ENCODE results near the gene OGFR. TPM values are rescaled to one million over a fixed set of nuclear protein-coding genes. Genes with fewer than 3 reads are reported as not detected.

The OGFR gene
- polyA plus RNA-seq, 3 donors from 2014 or later: 21.6 to 75.3 (median 31.3) TPM

DNA sequence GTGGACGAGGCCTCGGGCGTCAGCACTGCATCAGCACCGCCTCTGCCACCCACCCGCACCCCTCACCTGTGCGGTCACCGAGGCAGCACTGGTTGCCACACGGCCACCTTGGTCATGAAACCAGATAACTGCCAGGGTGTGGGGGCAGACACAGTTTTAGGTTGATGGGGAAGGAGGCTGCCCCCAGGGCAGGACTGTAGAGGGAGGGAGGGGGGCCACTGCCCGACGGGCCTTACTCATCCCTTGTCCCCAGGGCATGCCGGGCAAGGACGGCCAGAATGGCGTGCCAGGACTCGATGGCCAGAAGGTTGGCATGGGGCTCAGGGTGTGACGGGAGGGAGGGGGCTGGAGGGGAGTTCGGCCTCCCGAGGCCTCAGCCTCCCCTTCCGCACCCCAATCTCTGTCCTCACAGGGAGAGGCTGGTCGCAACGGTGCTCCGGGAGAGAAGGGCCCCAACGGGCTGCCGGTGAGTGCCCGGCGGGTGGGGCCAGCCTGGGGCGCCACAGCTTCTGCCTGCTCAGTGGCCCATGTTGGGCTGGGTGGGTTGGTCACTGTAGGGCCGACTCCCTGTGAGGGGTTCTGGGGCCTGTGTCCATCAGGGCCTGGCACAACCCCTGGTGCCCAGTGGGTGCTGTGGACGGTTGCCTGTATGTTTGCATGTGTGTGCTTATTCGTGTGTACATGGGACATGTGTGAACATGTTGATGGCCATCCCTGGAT lies 24.0 kb downstream of the OGFR start:
- Mint-ChIP-seq H3K27ac (no peak overlapping the region), H3K36me3 (no peaks in the 10 kb centered on the region), H3K4me1 (no peaks in the 10 kb centered on the region), H3K4me3 (no peak overlapping the region), H3K27me3 (ENCODE audit: low read depth in 3 of 3) (peaks cover 0 to 2% (median 0%) of the 10 kb centered on the region in 3 donors), H3K9me3 (no peaks in the 10 kb centered on the region)
- no peak for DNase-seq

DNA sequence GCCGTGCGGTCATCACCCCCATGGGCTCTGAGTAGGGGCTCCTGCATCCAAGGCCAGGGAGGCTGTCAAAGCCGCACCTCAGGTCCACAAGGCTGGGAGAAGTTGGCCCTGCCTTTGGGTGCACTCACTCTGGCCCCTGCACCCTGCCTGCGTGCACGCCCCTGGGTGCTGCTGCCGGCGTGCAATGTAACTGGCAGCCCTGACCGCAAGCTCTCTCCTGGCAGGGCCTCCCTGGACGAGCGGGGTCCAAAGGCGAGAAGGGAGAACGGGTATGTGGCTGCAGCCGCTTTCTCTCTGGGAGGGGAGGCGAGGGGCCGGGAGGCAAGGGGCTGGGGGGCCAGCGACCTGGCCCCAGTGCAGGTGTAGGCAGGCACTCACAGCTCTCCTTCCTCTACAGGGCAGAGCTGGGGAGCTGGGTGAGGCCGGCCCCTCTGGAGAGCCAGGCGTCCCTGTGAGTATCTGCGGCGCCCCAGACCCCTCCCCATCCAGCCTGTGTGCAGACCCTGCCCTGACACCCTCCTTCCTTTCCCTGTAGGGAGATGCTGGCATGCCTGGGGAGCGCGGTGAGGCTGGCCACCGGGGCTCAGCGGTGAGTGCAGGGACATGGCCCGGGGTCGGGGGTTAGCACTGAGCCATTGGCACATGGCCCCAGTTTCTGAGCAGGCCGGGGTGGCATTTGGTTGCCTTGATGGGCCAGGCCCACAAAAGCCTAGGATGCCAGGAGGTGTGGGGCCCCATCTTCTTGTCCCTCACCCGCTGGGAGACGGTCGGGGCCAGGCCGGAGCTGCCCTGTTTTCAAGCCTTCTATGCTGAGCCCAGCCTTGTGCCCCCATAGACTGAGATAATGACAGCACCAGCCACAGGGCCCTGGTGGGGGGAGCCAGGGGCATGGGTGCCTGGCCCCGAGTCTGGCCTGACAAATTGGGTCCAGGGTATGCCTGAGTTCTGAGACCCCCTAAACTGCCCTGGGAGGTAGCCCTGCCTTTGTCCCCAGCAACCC lies 24.9 kb downstream of the OGFR start:
- H3K4me1 Mint-ChIP-seq: no peaks in the 10 kb centered on the region
- no peak overlapping the region for H3K4me3 Mint-ChIP-seq
- H3K9me3 Mint-ChIP-seq: no peaks in the 10 kb centered on the region
- H3K36me3 Mint-ChIP-seq: no peaks in the 10 kb centered on the region
- no peak for DNase-seq
- no peak overlapping the region for H3K27ac Mint-ChIP-seq
- peaks cover 0 to 2% (median 0%) of the 10 kb centered on the region in 3 donors for H3K27me3 Mint-ChIP-seq (ENCODE audit: low read depth in 3 of 3)

DNA sequence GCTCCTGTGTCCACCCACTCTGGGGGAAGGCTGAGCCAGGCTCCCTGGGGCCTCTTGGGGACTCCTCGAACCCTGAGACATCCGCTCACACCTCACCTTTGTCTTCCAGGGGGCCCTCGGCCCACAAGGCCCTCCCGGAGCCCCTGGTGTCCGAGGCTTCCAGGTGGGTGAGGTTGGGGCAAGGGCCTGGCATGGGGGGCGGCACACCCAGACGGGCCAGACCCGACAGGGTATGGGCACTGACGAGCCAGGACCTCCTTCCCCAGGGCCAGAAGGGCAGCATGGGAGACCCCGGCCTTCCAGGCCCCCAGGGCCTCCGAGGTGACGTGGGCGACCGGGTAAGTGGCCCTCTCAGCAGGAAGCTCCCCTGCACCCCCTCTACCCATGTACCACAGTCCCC lies 25.6 kb downstream of the OGFR start:
- H3K9me3 Mint-ChIP-seq: no peaks in the 10 kb centered on the region
- no peaks in the 10 kb centered on the region for H3K4me1 Mint-ChIP-seq
- H3K36me3 Mint-ChIP-seq: no peaks in the 10 kb centered on the region
- no peak overlapping the region for H3K4me3 Mint-ChIP-seq
- peaks cover 0 to 2% (median 0%) of the 10 kb centered on the region in 3 donors for H3K27me3 Mint-ChIP-seq (ENCODE audit: low read depth in 3 of 3)
- no peak overlapping the region for H3K27ac Mint-ChIP-seq
- DNase-seq: no peak

DNA sequence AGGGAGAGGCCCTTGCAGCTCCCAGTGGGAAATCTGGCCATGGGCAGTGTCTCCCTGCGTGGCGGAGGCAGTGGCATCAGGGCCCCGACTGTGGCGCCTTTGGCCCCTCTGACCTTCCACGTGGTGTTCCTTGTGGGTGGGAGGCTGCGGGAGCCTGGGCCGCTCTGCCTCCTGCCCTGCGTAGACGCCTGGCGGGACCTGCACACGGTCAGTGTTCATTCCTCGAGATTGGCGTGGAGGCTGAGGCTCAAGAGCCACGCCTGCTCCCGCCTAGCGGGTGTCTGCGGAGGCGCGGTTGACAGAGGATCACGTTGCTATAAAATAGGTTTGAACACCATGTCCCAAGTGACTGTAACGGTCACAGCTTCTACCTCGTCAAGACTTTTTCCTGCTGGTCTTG lies 26.2 kb downstream of the OGFR start:
- Mint-ChIP-seq H3K9me3 (no peaks in the 10 kb centered on the region), H3K27ac (no peak overlapping the region), H3K27me3 (ENCODE audit: low read depth in 3 of 3) (peaks cover 0 to 2% (median 0%) of the 10 kb centered on the region in 3 donors), H3K36me3 (no peaks in the 10 kb centered on the region), H3K4me3 (no peak overlapping the region), H3K4me1 (no peaks in the 10 kb centered on the region)
- DNase-seq: no peak

DNA sequence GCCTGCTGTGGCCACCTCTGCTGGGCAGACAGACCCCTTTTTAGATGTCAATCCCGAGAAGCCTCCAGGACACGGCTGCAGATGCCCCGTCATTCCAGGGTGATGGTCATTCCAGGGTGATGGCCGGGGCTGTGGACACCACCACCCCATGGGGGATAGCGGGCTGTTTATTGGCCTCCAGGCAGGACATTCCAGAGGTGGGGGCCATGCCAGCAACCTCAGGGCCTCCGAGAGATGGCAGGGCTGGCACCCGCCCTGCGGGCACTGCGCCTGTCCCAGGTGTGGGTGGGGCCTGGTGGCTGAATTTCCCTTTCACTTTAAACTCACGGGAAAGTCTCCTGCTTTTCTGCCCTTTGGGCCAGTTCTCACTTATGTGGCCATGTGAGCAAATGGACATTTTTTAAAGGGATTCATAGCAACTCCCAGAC lies 26.7 kb downstream of the OGFR start:
- peaks cover 0 to 2% (median 0%) of the 10 kb centered on the region in 3 donors for H3K27me3 Mint-ChIP-seq (ENCODE audit: low read depth in 3 of 3)
- no peaks in the 10 kb centered on the region for H3K4me1 Mint-ChIP-seq
- H3K27ac Mint-ChIP-seq: no peak overlapping the region
- DNase-seq: no peak
- no peaks in the 10 kb centered on the region for H3K36me3 Mint-ChIP-seq
- no peaks in the 10 kb centered on the region for H3K9me3 Mint-ChIP-seq
- H3K4me3 Mint-ChIP-seq: no peak overlapping the region

DNA sequence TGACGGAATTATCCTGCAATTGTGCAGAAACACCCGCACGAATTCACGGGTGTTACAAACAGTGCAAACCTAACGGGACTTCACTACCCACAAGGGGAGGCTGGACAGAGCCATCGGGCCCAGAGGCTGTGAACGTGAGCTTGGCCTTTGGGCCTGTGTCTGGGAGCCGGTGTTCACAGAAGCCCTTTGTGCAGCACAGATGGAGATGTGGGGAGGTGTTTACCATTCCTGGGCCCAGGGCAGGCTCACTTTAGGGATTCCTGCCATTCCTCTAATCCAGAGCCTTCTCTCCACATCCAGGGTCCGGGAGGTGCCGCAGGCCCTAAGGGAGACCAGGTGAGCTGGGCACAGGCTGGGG lies 27.2 kb downstream of the OGFR start:
- peaks cover 0 to 5% (median 0%) of the 10 kb centered on the region in 3 donors for H3K27me3 Mint-ChIP-seq (ENCODE audit: low read depth in 3 of 3)
- H3K4me1 Mint-ChIP-seq: no peaks in the 10 kb centered on the region
- no peak overlapping the region for H3K27ac Mint-ChIP-seq
- no peaks in the 10 kb centered on the region for H3K9me3 Mint-ChIP-seq
- H3K36me3 Mint-ChIP-seq: no peaks in the 10 kb centered on the region
- H3K4me3 Mint-ChIP-seq: no peak overlapping the region
- DNase-seq: no peak

DNA sequence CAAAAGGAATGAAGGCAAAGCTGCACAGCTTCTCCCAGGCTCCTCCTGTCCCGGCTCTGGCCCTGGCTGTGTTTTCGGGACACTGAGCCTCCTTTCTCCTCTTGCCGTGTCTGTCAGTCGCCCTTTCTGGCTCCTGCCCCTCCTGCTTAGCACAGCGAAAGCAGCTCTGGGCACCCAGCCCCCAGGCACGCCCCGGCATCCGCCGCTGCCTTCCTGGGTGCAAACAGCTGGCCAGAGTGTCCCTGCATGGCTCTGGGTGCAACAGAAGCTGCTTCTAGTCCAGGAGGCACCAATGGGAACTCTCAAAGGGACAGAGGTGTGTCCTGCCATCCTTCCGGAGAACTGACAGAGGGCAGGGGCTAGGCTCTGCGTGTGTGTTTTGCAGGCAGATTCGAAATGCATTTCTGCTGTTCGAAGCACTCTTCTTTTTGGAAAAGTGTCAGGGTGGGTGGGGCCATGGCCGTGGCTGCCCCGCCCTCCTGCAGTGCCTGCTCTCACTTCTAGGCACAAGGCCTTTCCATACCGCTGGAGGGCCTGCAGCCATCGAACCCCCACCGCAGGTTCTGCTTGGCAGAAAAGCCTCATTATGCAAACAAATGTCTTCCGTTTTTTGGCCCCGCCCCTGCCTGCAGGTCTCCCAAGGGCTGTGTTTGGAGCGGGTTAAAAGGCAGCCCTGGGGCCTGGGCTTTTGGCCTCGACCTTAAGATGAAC lies 27.7 kb downstream of the OGFR start:
- no peak for DNase-seq
- H3K9me3 Mint-ChIP-seq: no peaks in the 10 kb centered on the region
- H3K4me3 Mint-ChIP-seq: no peak overlapping the region
- no peaks in the 10 kb centered on the region for H3K36me3 Mint-ChIP-seq
- peaks cover 0 to 5% (median 2%) of the 10 kb centered on the region in 3 donors for H3K27me3 Mint-ChIP-seq (ENCODE audit: low read depth in 3 of 3)
- H3K27ac Mint-ChIP-seq: no peak overlapping the region
- H3K4me1 Mint-ChIP-seq: peaks cover 0 to 2% of the 10 kb centered on the region in 2 donors

DNA sequence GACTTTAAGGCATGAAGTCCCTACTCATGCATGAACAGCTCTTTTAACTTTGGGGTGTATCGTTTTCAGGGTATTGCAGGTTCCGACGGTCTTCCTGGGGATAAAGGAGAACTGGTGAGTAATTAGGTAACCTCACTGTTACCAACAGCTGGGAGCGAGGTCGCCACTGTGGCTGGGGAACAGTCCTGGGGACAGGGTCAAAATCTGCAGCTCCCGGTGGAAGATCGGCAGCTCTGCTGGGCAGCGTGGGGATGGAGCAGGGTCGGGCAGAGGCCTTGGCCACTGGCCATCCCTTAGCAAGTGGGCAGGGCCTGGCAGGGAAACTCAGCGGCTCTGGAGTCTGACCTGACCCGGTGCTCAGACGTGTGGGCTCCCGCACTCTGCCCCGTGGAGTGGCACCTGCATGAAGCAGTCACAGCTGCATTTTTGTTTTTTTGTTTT lies 28.3 kb downstream of the OGFR start:
- H3K4me1 Mint-ChIP-seq: peaks cover 0 to 2% of the 10 kb centered on the region in 2 donors
- no peaks in the 10 kb centered on the region for H3K36me3 Mint-ChIP-seq
- peaks cover 2 to 5% (median 3%) of the 10 kb centered on the region in 3 donors for H3K27me3 Mint-ChIP-seq (ENCODE audit: low read depth in 3 of 3)
- H3K9me3 Mint-ChIP-seq: no peaks in the 10 kb centered on the region
- DNase-seq: no peak
- H3K27ac Mint-ChIP-seq: no peak overlapping the region
- H3K4me3 Mint-ChIP-seq: no peak overlapping the region

DNA sequence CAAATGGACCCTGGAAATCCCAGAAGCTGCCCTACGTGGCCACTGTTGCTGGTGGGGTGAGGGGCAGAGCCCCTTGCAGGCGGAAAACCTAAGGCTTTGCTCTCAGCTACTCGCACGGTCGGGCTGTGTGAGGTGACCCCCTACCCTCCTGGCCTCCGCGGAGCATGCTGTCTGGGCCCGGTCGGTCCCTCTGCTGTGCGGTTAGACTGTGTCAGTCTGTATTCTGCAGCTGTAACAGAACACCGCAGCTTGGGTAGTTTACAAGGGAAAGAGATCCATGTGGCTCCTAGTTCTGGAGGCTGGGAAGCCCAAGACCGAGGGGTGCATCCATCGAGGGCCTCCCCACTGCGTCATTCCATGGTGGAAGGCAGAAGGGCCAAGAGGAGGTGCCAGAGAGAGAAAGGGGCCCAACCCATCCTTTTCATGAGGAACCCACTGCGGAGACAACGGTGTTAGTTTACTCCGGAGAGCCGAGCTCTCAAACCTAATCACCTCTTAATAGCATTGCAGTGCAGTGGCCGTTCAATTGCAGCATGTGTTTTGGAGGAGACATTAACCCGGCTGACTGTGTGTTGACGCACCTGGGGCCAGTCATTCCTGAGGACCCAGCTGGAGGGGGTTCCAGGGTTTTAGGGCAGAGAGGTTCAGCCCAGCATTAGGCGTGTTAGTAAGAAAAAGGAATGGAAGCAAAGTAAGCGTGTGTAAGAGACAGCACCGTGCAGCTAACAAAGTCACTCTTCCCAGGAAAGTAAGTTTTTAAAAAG lies 30.5 kb downstream of the OGFR start:
- no peak for DNase-seq
- H3K27ac Mint-ChIP-seq: peak overlapping the region in 1 of 6 donors; percentile 28
- no peaks in the 10 kb centered on the region for H3K9me3 Mint-ChIP-seq
- H3K4me1 Mint-ChIP-seq: peaks cover 0 to 9% of the 10 kb centered on the region in 2 donors
- H3K36me3 Mint-ChIP-seq: no peaks in the 10 kb centered on the region
- H3K4me3 Mint-ChIP-seq: no peak overlapping the region
- peaks cover 3 to 5% (median 3%) of the 10 kb centered on the region in 3 donors for H3K27me3 Mint-ChIP-seq (ENCODE audit: low read depth in 3 of 3)

DNA sequence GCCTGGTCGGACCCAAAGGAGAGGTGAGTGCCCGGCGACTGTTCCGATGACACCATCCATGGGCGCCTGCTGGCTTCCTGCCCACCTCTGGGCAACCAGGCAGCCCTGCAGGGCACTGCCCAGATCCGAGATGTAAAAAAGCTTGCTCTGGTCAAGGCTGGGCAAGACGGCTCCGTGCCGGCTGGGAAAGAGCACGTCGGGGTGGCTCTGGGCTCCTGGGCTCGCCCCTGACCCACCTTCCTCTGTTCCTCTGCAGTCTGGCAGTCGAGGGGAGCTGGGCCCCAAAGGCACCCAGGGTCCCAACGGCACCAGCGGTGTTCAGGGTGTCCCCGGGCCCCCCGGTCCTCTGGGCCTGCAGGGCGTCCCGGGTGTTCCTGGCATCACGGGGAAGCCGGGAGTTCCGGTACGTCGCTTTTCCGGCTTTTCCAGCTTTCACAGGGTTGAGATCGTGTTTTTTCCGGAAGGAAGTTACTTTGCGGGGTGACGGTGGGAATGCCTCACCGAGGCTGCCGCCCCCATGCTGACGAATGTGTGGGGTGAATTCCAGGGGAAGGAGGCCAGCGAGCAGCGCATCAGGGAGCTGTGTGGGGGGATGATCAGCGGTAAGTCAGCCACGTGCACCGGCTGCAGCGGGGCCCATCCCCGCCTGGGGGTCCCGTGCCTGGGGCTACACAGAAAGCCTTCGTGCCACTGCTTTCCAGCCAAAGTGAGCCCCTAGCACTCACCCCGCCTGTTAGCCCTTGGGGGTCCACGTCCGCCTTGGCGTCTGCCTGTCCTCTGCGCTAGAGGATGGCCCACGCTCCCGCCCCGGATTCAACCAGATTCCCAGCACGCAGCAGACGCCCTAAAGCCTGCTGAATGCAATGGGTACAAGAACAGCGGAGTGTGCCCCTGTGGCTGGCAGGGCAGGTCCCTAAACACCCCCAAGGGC lies 31.6 kb downstream of the OGFR start:
- Mint-ChIP-seq H3K9me3 (no peaks in the 10 kb centered on the region), H3K4me3 (no peak overlapping the region), H3K4me1 (peaks cover 0 to 9% of the 10 kb centered on the region in 2 donors), H3K27me3 (ENCODE audit: low read depth in 3 of 3) (peaks cover 3 to 5% (median 3%) of the 10 kb centered on the region in 3 donors), H3K36me3 (no peaks in the 10 kb centered on the region), H3K27ac (no peak overlapping the region)
- DNase-seq: no peak

DNA sequence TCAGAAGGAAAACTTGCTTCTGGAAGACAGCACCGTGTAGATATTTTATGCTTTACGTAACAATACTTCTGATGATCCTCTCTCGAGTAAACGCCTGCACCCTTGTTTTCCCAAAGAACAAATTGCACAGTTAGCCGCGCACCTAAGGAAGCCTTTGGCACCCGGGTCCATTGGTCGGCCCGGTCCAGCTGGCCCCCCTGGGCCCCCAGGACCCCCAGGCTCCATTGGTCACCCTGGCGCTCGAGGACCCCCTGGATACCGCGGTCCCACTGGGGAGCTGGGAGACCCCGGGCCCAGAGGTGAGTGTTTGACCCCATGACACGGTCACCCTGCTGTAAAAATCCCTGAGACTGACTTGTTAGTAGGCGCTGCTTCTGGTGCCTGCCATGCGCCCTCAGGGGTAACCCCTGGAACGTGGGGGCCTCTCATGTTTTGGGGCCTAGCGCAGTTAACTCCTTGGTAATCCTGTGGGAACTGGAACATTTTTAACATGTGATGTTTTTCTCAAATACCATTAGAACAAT lies 32.4 kb downstream of the OGFR start:
- no peak for DNase-seq
- Mint-ChIP-seq H3K4me1 (peaks cover 0 to 9% of the 10 kb centered on the region in 2 donors), H3K4me3 (no peak overlapping the region), H3K27me3 (ENCODE audit: low read depth in 3 of 3) (peaks cover 3 to 5% (median 3%) of the 10 kb centered on the region in 3 donors), H3K27ac (no peak overlapping the region), H3K9me3 (no peaks in the 10 kb centered on the region), H3K36me3 (peaks cover 0 to under 1% (median 0%) of the 10 kb centered on the region in 3 donors)

DNA sequence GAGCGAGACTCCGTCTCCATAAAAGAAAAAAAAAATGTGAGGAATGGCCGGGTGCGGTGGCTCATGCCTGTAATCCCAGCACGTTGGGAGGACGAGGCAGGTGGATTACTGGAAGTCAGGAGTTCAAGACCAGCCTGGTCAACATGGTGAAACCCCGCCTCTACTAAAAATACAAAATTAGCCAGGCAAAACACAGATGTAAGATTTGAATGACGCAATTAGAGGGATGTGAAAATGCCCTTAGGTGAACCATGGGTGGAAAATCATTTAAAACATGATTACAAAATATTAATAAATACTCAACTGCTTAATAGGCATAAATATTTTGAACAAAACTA lies 33.1 kb downstream of the OGFR start:
- Mint-ChIP-seq H3K27me3 (ENCODE audit: low read depth in 3 of 3) (peaks cover 3 to 5% (median 3%) of the 10 kb centered on the region in 3 donors), H3K9me3 (no peaks in the 10 kb centered on the region), H3K4me1 (peaks cover 0 to 9% of the 10 kb centered on the region in 2 donors), H3K27ac (peak overlapping the region in 1 of 6 donors; percentile 72), H3K4me3 (no peak overlapping the region), H3K36me3 (peaks cover 0 to 4% (median 0%) of the 10 kb centered on the region in 3 donors)
- no peak for DNase-seq
